Measurements from ENCODE around the gene ROCK2. TPM values are rescaled to one million over a fixed set of nuclear protein-coding genes. Genes with fewer than 3 reads are reported as not detected.

The ROCK2 gene
- total and polyA plus RNA-seq, 7 donors, result 12.1 to 84.4 (median 60.8) TPM

- Histone ChIP-seq H3K27ac (no peak overlapping the region), H3K9me3 (no peaks in the 10 kb centered on the region), H3K36me3 (ENCODE audit: insufficient read depth in 1 of 2, low read depth in 1 of 2) (peaks cover 0 to 79% of the 10 kb centered on the region in 2 donors), H3K27me3 (ENCODE audit: insufficient read depth in 3 of 3, low read length in 2 of 3) (no peaks in the 10 kb centered on the region), H3K4me1 (no peaks in the 10 kb centered on the region), H3K4me3 (no peak overlapping the region)
- no peak for TF ChIP-seq CTCF (IDR thresholded peaks at IDR 0.05)
- 93 to 95% (median 94%) methylated on average over 2 of the region's 2 CpGs for WGBS, 3 donors
- intact Hi-C loops (cut with DNase I), result loop anchor here (5.0 to 10.0 kb wide), 2 partner anchors 53 to 55 kb away; a partner anchor contains a TSS
- ATAC-seq, result no peak
- DNase-seq, result no peak
Observed at GRCh38 chr2:11187731-11188130, 156.7 kb downstream of the ROCK2 start.

GRCh38 chr2:11187083-11187619, 157.3 kb downstream of the ROCK2 start:
- DNase-seq, result no peak
- Histone ChIP-seq H3K27ac (no peak overlapping the region), H3K27me3 (ENCODE audit: insufficient read depth in 3 of 3, low read length in 2 of 3) (no peaks in the 10 kb centered on the region), H3K36me3 (ENCODE audit: insufficient read depth in 1 of 2, low read depth in 1 of 2) (peaks cover 0 to 79% of the 10 kb centered on the region in 2 donors), H3K4me3 (no peak overlapping the region), H3K4me1 (no peaks in the 10 kb centered on the region), H3K9me3 (no peaks in the 10 kb centered on the region)
- TF ChIP-seq CTCF (IDR thresholded peaks at IDR 0.05), result no peak
- ATAC-seq, result peak; percentile 28 to 66 (median 50)
- WGBS, 3 donors, result 88 to 89% (median 89%) methylated on average over 7 of the region's 7 CpGs
- intact Hi-C loops (cut with DNase I), result loop anchor here (5.0 to 10.0 kb wide), 2 partner anchors 52 to 55 kb away; a partner anchor contains a TSS

- ATAC-seq (no peak), DNase-seq (no peak)
- 95 to 96% (median 96%) methylated on average over 6 of the region's 6 CpGs for WGBS, 3 donors
- H3K27ac ChIP-seq, result no peak overlapping the region
- peaks cover 0 to 79% of the 10 kb centered on the region in 2 donors for H3K36me3 ChIP-seq (ENCODE audit: insufficient read depth in 1 of 2, low read depth in 1 of 2)
- no peak for TF ChIP-seq CTCF (IDR thresholded peaks at IDR 0.05)
- H3K4me1 ChIP-seq, result no peaks in the 10 kb centered on the region
- no peak overlapping the region for H3K4me3 ChIP-seq
- H3K27me3 ChIP-seq (ENCODE audit: insufficient read depth in 3 of 3, low read length in 2 of 3), result no peaks in the 10 kb centered on the region
- H3K9me3 ChIP-seq, result no peaks in the 10 kb centered on the region
- intact Hi-C loops (cut with DNase I), result loop anchor here (5.0 to 10.0 kb wide), 2 partner anchors 51 to 54 kb away; a partner anchor contains a TSS
Observed at GRCh38 chr2:11186145-11186544, 158.3 kb downstream of the ROCK2 start.

GRCh38 chr2:11182951-11183350, 161.5 kb downstream of the ROCK2 start:
- ATAC-seq (no peak), DNase-seq (no peak)
- H3K9me3 ChIP-seq, result no peaks in the 10 kb centered on the region
- H3K4me1 ChIP-seq, result no peaks in the 10 kb centered on the region
- peaks cover 0 to 84% of the 10 kb centered on the region in 2 donors for H3K36me3 ChIP-seq (ENCODE audit: insufficient read depth in 1 of 2, low read depth in 1 of 2)
- no peak overlapping the region for H3K27ac ChIP-seq
- H3K4me3 ChIP-seq, result no peak overlapping the region
- no peak for TF ChIP-seq CTCF (IDR thresholded peaks at IDR 0.05)
- WGBS, 3 donors, result 93 to 96% (median 93%) methylated on average over 2 of the region's 2 CpGs
- H3K27me3 ChIP-seq (ENCODE audit: insufficient read depth in 3 of 3, low read length in 2 of 3), result no peaks in the 10 kb centered on the region
- intact Hi-C loops (cut with DNase I), result loop anchor here in 1 of 2 donors (5.0 to 10.0 kb wide), 2 partner anchors 34 to 48 kb away; a partner anchor contains a TSS

GRCh38 chr2:11180653-11181052, 163.8 kb downstream of the ROCK2 start:
- 87 to 88% (median 88%) methylated on average over 6 of the region's 6 CpGs for WGBS, 3 donors
- peaks cover 0 to 74% of the 10 kb centered on the region in 2 donors for H3K36me3 ChIP-seq (ENCODE audit: insufficient read depth in 1 of 2, low read depth in 1 of 2)
- no peaks in the 10 kb centered on the region for H3K27me3 ChIP-seq (ENCODE audit: insufficient read depth in 3 of 3, low read length in 2 of 3)
- H3K9me3 ChIP-seq, result no peaks in the 10 kb centered on the region
- no peak for TF ChIP-seq CTCF (IDR thresholded peaks at IDR 0.05)
- H3K4me1 ChIP-seq, result no peaks in the 10 kb centered on the region
- intact Hi-C loops (cut with DNase I), result loop anchor here in 1 of 2 donors (5.0 to 10.0 kb wide), 2 partner anchors 37 to 46 kb away; a partner anchor contains a TSS
- ATAC-seq (no peak), DNase-seq (no peak)
- no peak overlapping the region for H3K4me3 ChIP-seq
- H3K27ac ChIP-seq, result no peak overlapping the region
